ENCODE measurements around the gene SLC2A5.

The SLC2A5 gene

GRCh38 chr1:9084906-9085305 is 15.5 kb upstream of the SLC2A5 start:
- H4K8ac ChIP-seq (ENCODE audit: low read depth, low read length) = no peak overlapping the region
- peaks cover 2 to 3% of the 10 kb centered on the region in 2 experiments for H3K4me1 ChIP-seq (ENCODE audit: control insufficient read depth in 1 of 2, insufficient read depth in 2 of 2, low read length in 2 of 2)
- H3K27ac ChIP-seq (ENCODE audit: low read depth, low read length) = no peak overlapping the region
- H2BK12ac ChIP-seq (ENCODE audit: low read length) = no peak overlapping the region
- H3K9me3 ChIP-seq (ENCODE audit: insufficient read depth, low read depth, low read length) = no peaks in the 10 kb centered on the region
- no peaks in the 10 kb centered on the region for H3K79me1 ChIP-seq (ENCODE audit: low read length)
- H3K9ac ChIP-seq (ENCODE audit: low read length) = no peak overlapping the region
- no peak overlapping the region for H3K4me3 ChIP-seq (ENCODE audit: low read depth, low read length)
- no peaks in the 10 kb centered on the region for H3K27me3 ChIP-seq (ENCODE audit: insufficient read depth, low read length)
- H4K91ac ChIP-seq (ENCODE audit: low read depth, low read length) = no peak overlapping the region
- no peaks in the 10 kb centered on the region for H3K36me3 ChIP-seq (ENCODE audit: control insufficient read depth in 1 of 2, insufficient read depth in 2 of 2, low read length in 2 of 2)
- no peak overlapping the region for H4K12ac ChIP-seq (ENCODE audit: low read depth, low read length)
- no peak overlapping the region for H2AK5ac ChIP-seq (ENCODE audit: low read length)
- H3K18ac ChIP-seq (ENCODE audit: low read length) = no peak overlapping the region
- no peaks in the 10 kb centered on the region for H3K79me2 ChIP-seq (ENCODE audit: control insufficient read depth, insufficient read depth, low read length, poor library complexity)
- peak; percentile 77 to 84 for DNase-seq
- H3K4me2 ChIP-seq (ENCODE audit: low read length) = no peak overlapping the region
- H3K4ac ChIP-seq (ENCODE audit: low read depth, low read length) = no peak overlapping the region
- H2BK5ac ChIP-seq (ENCODE audit: low read depth, low read length, poor library complexity) = no peak overlapping the region
- no peak overlapping the region for H3K14ac ChIP-seq (ENCODE audit: low read length)
- peak overlapping the region; percentile 12 for H2AFZ ChIP-seq (ENCODE audit: insufficient read depth, low read length, poor library complexity)
- no CpG with 5 or more reads among the region's 8 CpGs for WGBS (ENCODE audit: extremely low coverage, insufficient coverage, insufficient read length)
- no peak overlapping the region for H2BK120ac ChIP-seq (ENCODE audit: insufficient read depth, low read length, poor library complexity)
- H3K23ac ChIP-seq (ENCODE audit: low read length) = no peak overlapping the region

GRCh38 chr1:9081473-9081872 is 12.0 kb upstream of the SLC2A5 start:
- no peak overlapping the region for H3K9ac ChIP-seq (ENCODE audit: low read length)
- no peak overlapping the region for H2BK120ac ChIP-seq (ENCODE audit: insufficient read depth, low read length, poor library complexity)
- no peak overlapping the region for H2AK5ac ChIP-seq (ENCODE audit: low read length)
- no peak for DNase-seq
- no peak overlapping the region for H4K12ac ChIP-seq (ENCODE audit: low read depth, low read length)
- H3K79me1 ChIP-seq (ENCODE audit: low read length) = no peaks in the 10 kb centered on the region
- H2BK5ac ChIP-seq (ENCODE audit: low read depth, low read length, poor library complexity) = no peak overlapping the region
- no peak overlapping the region for H3K23ac ChIP-seq (ENCODE audit: low read length)
- no peak overlapping the region for H4K91ac ChIP-seq (ENCODE audit: low read depth, low read length)
- H3K9me3 ChIP-seq (ENCODE audit: insufficient read depth, low read depth, low read length) = no peaks in the 10 kb centered on the region
- H3K4me3 ChIP-seq (ENCODE audit: low read depth, low read length) = no peak overlapping the region
- H3K18ac ChIP-seq (ENCODE audit: low read length) = no peak overlapping the region
- H2BK12ac ChIP-seq (ENCODE audit: low read length) = no peak overlapping the region
- no peak overlapping the region for H2AFZ ChIP-seq (ENCODE audit: insufficient read depth, low read length, poor library complexity)
- H4K8ac ChIP-seq (ENCODE audit: low read depth, low read length) = no peak overlapping the region
- no peak overlapping the region for H3K14ac ChIP-seq (ENCODE audit: low read length)
- peaks cover 2 to 3% of the 10 kb centered on the region in 2 experiments for H3K4me1 ChIP-seq (ENCODE audit: control insufficient read depth in 1 of 2, insufficient read depth in 2 of 2, low read length in 2 of 2)
- H3K27ac ChIP-seq (ENCODE audit: low read depth, low read length) = no peak overlapping the region
- H3K36me3 ChIP-seq (ENCODE audit: control insufficient read depth in 1 of 2, insufficient read depth in 2 of 2, low read length in 2 of 2) = no peaks in the 10 kb centered on the region
- no peaks in the 10 kb centered on the region for H3K27me3 ChIP-seq (ENCODE audit: insufficient read depth, low read length)
- H3K4ac ChIP-seq (ENCODE audit: low read depth, low read length) = no peak overlapping the region
- H3K4me2 ChIP-seq (ENCODE audit: low read length) = no peak overlapping the region
- no CpG with 5 or more reads among the region's 3 CpGs for WGBS (ENCODE audit: extremely low coverage, insufficient coverage, insufficient read length)
- H3K79me2 ChIP-seq (ENCODE audit: control insufficient read depth, insufficient read depth, low read length, poor library complexity) = no peaks in the 10 kb centered on the region

GRCh38 chr1:9080705-9081291 is 11.4 kb upstream of the SLC2A5 start:
- Histone ChIP-seq H3K9me3 (ENCODE audit: insufficient read depth, low read depth, low read length) (no peaks in the 10 kb centered on the region), H3K79me1 (ENCODE audit: low read length) (no peaks in the 10 kb centered on the region), H2AK5ac (ENCODE audit: low read length) (no peak overlapping the region), H3K18ac (ENCODE audit: low read length) (no peak overlapping the region), H3K9ac (ENCODE audit: low read length) (no peak overlapping the region), H3K4me3 (ENCODE audit: low read depth, low read length) (no peak overlapping the region), H3K23ac (ENCODE audit: low read length) (no peak overlapping the region), H3K36me3 (ENCODE audit: control insufficient read depth in 1 of 2, insufficient read depth in 2 of 2, low read length in 2 of 2) (no peaks in the 10 kb centered on the region), H3K4ac (ENCODE audit: low read depth, low read length) (no peak overlapping the region), H3K27ac (ENCODE audit: low read depth, low read length) (no peak overlapping the region), H2BK5ac (ENCODE audit: low read depth, low read length, poor library complexity) (no peak overlapping the region), H4K8ac (ENCODE audit: low read depth, low read length) (no peak overlapping the region), H3K4me2 (ENCODE audit: low read length) (no peak overlapping the region), H3K14ac (ENCODE audit: low read length) (no peak overlapping the region), H4K91ac (ENCODE audit: low read depth, low read length) (no peak overlapping the region), H3K27me3 (ENCODE audit: insufficient read depth, low read length) (no peaks in the 10 kb centered on the region), H3K4me1 (ENCODE audit: control insufficient read depth in 1 of 2, insufficient read depth in 2 of 2, low read length in 2 of 2) (peaks cover 2 to 3% of the 10 kb centered on the region in 2 experiments), H4K12ac (ENCODE audit: low read depth, low read length) (no peak overlapping the region), H3K79me2 (ENCODE audit: control insufficient read depth, insufficient read depth, low read length, poor library complexity) (no peaks in the 10 kb centered on the region), H2BK120ac (ENCODE audit: insufficient read depth, low read length, poor library complexity) (no peak overlapping the region), H2BK12ac (ENCODE audit: low read length) (no peak overlapping the region), H2AFZ (ENCODE audit: insufficient read depth, low read length, poor library complexity) (no peak overlapping the region)
- peak; percentile 59 to 82 for DNase-seq
- WGBS (ENCODE audit: extremely low coverage, insufficient coverage, insufficient read length) = no CpG with 5 or more reads among the region's 6 CpGs

- no peaks in the 10 kb centered on the region for H3K79me1 ChIP-seq (ENCODE audit: low read length)
- no peak for DNase-seq
- WGBS (ENCODE audit: extremely low coverage, insufficient coverage, insufficient read length) = no CpG with 5 or more reads among the region's 12 CpGs
Observed at GRCh38 chr1:9079988-9080704, 10.7 kb upstream of the SLC2A5 start.

More at GRCh38 chr1:9079988-9080704, 10.7 kb upstream of the SLC2A5 start:
- H3K4ac ChIP-seq (ENCODE audit: low read depth, low read length) = no peak overlapping the region
- H3K9ac ChIP-seq (ENCODE audit: low read length) = no peak overlapping the region
- H3K79me2 ChIP-seq (ENCODE audit: control insufficient read depth, insufficient read depth, low read length, poor library complexity) = no peaks in the 10 kb centered on the region
- H3K4me1 ChIP-seq (ENCODE audit: control insufficient read depth in 1 of 2, insufficient read depth in 2 of 2, low read length in 2 of 2) = peaks cover 2 to 3% of the 10 kb centered on the region in 2 experiments
- no peak overlapping the region for H3K4me2 ChIP-seq (ENCODE audit: low read length)
- no peak overlapping the region for H2AK5ac ChIP-seq (ENCODE audit: low read length)
- no peak overlapping the region for H3K14ac ChIP-seq (ENCODE audit: low read length)
- no peak overlapping the region for H3K27ac ChIP-seq (ENCODE audit: low read depth, low read length)
- no peak overlapping the region for H4K91ac ChIP-seq (ENCODE audit: low read depth, low read length)
- H4K12ac ChIP-seq (ENCODE audit: low read depth, low read length) = no peak overlapping the region
- H3K9me3 ChIP-seq (ENCODE audit: insufficient read depth, low read depth, low read length) = no peaks in the 10 kb centered on the region
- no peak overlapping the region for H2BK5ac ChIP-seq (ENCODE audit: low read depth, low read length, poor library complexity)
- H3K23ac ChIP-seq (ENCODE audit: low read length) = no peak overlapping the region
- H2BK12ac ChIP-seq (ENCODE audit: low read length) = no peak overlapping the region
- no peak overlapping the region for H3K4me3 ChIP-seq (ENCODE audit: low read depth, low read length)
- no peaks in the 10 kb centered on the region for H3K36me3 ChIP-seq (ENCODE audit: control insufficient read depth in 1 of 2, insufficient read depth in 2 of 2, low read length in 2 of 2)
- no peak overlapping the region for H2BK120ac ChIP-seq (ENCODE audit: insufficient read depth, low read length, poor library complexity)
- no peak overlapping the region for H3K18ac ChIP-seq (ENCODE audit: low read length)
- H3K27me3 ChIP-seq (ENCODE audit: insufficient read depth, low read length) = no peaks in the 10 kb centered on the region
- no peak overlapping the region for H2AFZ ChIP-seq (ENCODE audit: insufficient read depth, low read length, poor library complexity)
- no peak overlapping the region for H4K8ac ChIP-seq (ENCODE audit: low read depth, low read length)
